Body of pancreas (tissue), 4 donors: ENCODE results near the gene OR7C2. TPM values are rescaled to one million over a fixed set of nuclear protein-coding genes. Genes with fewer than 3 reads are reported as not detected.

ENCODE experiments used
- ATAC-seq: fragments of 150-250 bp; one replicate; pipeline ENCODE4 v1.9.1; 2016
- DNase-seq, 4 donors: peaks; one replicate each; pipeline ENCODE4 v3.0.0-alpha.2; 2019
- H3K27ac ChIP-seq, 4 donors: fragments of 200-600 bp; sonication (generic); 1 replicate in 3 of 4; 2 replicates in 1 of 4; pipeline versions ENCODE4 v1.5.1 to v1.6.1; 2016 to 2019; ENCODE audit warnings: mild to moderate bottlenecking in 1 of 4, mixed read lengths in 1 of 4, moderate library complexity in 1 of 4
- H3K27me3 ChIP-seq, 2 donors: fragments of 200-600 bp; sonication (generic); one replicate each; pipeline ENCODE4 v1.6.0; 2016; ENCODE audit warnings: mild to moderate bottlenecking in 1 of 2
- H3K36me3 ChIP-seq, 2 donors: fragments of 200-600 bp; sonication (generic); replicated peaks in 1 of 2; 2 replicates each; pipeline ENCODE4 v1.5.1; 2016; ENCODE audit warnings: low read depth in 2 of 2; ENCODE audit not compliant: insufficient read depth in 1 of 2
- H3K4me1 ChIP-seq: fragments of 200-600 bp; sonication (generic); one replicate; pipeline ENCODE4 v1.6.0; 2016
- H3K4me3 ChIP-seq, 2 donors: fragments of 200-600 bp; sonication (generic); 1 replicate in 1 of 2; 2 replicates in 1 of 2; pipeline ENCODE4 v1.5.1; 2016 to 2019
- H3K9me3 ChIP-seq, 3 donors: fragments of 200-600 bp; sonication (generic); 1 replicate in 2 of 3; 2 replicates in 1 of 3; pipeline ENCODE4 v1.5.1; 2016
- POLR2A ChIP-seq, 3 donors: fragments of 450-650 bp; IDR thresholded peaks; one replicate each; pipeline ENCODE4 v1.6.1; 2016; ENCODE audit warnings: antibody characterized with exemption in 3 of 3, mild to moderate bottlenecking in 2 of 3
- WGBS, 2 donors: methylation state at CpG; one replicate each; pipeline ENCODE4 v1.1.5; 2017; 5-methylcytosine and 5-hydroxymethylcytosine counted together
- intact Hi-C: fragments of 100-400 bp; cut with DNase I; formaldehyde crosslinking; loops from one replicate; pipeline ENCODE4 v1.15.1; 2023
- total RNA-seq, 2 donors: library from RNA; depleted of rRNA; stranded (reverse); fragments of >200 nt; gene quantifications; one replicate each; pipeline ENCODE4 v1.1.0, GENCODE V29; 2016
- TF ChIP-seq, protein P1 (sequence below), 7 experiments: fragments of 450-650 bp in 4 of 7; fragments of 200-600 bp in 3 of 7; sonication (generic) in 3 of 7; IDR thresholded peaks; one replicate each; pipeline ENCODE4 v1.5.1; 2016 to 2019; ENCODE audit warnings: antibody characterized with exemption in 7 of 7

OR7C2 gene
- total RNA-seq, 2 donors from 2014 or later: not detected

DNA sequence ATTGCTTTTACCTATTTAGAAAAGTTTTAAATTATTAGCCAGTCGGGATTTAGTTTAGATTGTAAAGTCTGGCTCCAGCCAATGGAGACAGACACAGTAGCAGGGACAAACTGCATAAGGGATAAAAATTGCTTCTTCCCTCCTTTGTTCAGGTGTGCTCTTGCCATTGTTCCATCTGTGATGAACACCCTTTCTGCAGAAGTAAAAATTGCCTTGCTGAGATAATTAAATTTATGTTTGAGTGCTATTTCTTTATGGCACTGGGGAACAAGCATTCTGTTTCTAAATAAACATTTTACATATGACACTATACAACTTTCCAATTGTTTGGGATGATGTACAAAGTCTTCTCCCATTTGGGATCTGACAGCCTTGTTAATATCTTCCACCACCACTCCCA lies 18.0 kb downstream of the OR7C2 start:
- Histone ChIP-seq H3K4me1 (no peaks in the 10 kb centered on the region), H3K4me3 (no peak overlapping the region), H3K9me3 (peaks cover 0 to 10% (median 0%) of the 10 kb centered on the region in 3 donors), H3K27ac (no peak overlapping the region), H3K36me3 (no peaks in the 10 kb centered on the region), H3K27me3 (no peaks in the 10 kb centered on the region)
- intact Hi-C loops: no loop called here
- no peak for ATAC-seq
- 29 to 65% methylated on average over 1 of the region's 1 CpG for WGBS, 2 donors
- no peak for TF ChIP-seq POLR2A (IDR thresholded peaks at IDR 0.05)
- TF ChIP-seq, protein P1, sequence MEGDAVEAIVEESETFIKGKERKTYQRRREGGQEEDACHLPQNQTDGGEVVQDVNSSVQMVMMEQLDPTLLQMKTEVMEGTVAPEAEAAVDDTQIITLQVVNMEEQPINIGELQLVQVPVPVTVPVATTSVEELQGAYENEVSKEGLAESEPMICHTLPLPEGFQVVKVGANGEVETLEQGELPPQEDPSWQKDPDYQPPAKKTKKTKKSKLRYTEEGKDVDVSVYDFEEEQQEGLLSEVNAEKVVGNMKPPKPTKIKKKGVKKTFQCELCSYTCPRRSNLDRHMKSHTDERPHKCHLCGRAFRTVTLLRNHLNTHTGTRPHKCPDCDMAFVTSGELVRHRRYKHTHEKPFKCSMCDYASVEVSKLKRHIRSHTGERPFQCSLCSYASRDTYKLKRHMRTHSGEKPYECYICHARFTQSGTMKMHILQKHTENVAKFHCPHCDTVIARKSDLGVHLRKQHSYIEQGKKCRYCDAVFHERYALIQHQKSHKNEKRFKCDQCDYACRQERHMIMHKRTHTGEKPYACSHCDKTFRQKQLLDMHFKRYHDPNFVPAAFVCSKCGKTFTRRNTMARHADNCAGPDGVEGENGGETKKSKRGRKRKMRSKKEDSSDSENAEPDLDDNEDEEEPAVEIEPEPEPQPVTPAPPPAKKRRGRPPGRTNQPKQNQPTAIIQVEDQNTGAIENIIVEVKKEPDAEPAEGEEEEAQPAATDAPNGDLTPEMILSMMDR (IDR thresholded peaks at IDR 0.05): no peak
- no peak for DNase-seq

- DNase-seq: no peak
- Histone ChIP-seq H3K4me3 (no peak overlapping the region), H3K36me3 (no peaks in the 10 kb centered on the region), H3K27me3 (no peaks in the 10 kb centered on the region), H3K27ac (no peak overlapping the region), H3K9me3 (peaks cover 0 to 10% (median 0%) of the 10 kb centered on the region in 3 donors), H3K4me1 (no peaks in the 10 kb centered on the region)
- WGBS, 2 donors: 84 to 85% methylated on average over 20 to 22 of the region's 24 CpGs
- intact Hi-C loops: no loop called here
- TF ChIP-seq, protein P1 (IDR thresholded peaks at IDR 0.05): no peak
- TF ChIP-seq POLR2A (IDR thresholded peaks at IDR 0.05): no peak
- ATAC-seq: no peak
These were observed 20.8 kb downstream of the OR7C2 start for GRCh38 chr19:14961956-14962685.

DNA sequence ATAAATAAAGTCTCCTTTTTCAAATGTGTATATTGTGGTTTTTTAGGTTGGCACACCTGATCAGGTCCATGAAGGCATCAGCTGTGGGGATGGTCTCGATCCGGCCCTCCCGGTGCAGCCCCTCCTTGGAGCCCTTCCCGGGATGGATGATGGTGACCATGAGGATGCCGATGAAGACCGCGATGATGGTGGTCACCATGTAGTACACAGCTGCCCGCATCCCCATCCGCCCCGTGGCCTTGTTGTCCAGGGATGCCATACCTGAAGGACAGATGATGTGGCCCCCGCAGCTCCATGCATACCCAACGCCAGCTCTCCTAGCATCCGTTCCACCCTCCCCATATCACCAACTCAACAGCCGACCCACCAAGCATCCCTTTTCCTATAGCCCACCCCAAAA lies 27.0 kb downstream of the OR7C2 start:
- Histone ChIP-seq H3K9me3 (no peaks in the 10 kb centered on the region), H3K27ac (no peak overlapping the region), H3K4me3 (no peak overlapping the region), H3K36me3 (no peaks in the 10 kb centered on the region), H3K27me3 (no peaks in the 10 kb centered on the region), H3K4me1 (no peaks in the 10 kb centered on the region)
- ATAC-seq (no peak), DNase-seq (no peak)
- 86 to 88% methylated on average over 14 of the region's 14 CpGs for WGBS, 2 donors
- intact Hi-C loops: no loop called here
- TF ChIP-seq, protein P1 (IDR thresholded peaks at IDR 0.05): no peak
- TF ChIP-seq POLR2A (IDR thresholded peaks at IDR 0.05): no peak

DNA sequence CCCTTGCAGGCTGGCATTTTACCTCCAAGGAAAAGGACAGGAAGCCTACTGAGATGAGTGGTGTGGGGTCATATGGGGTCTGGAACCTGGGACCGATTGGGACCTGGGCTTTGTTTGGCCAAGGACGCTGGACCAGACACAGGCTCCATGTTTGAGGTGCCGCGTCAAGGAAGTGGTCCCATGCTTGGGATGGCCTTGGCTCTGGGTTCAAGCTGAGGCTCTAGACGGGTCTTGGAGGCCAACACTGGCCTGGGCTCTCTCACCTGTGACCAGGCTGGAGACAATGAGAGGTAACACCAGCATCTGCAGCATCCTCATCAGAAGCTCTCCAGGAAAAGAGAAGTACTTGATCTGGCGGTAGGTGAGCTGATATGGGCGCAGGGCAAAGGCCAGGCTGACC lies 30.2 kb downstream of the OR7C2 start:
- Histone ChIP-seq H3K9me3 (no peaks in the 10 kb centered on the region), H3K4me3 (no peak overlapping the region), H3K4me1 (no peaks in the 10 kb centered on the region), H3K27me3 (no peaks in the 10 kb centered on the region), H3K27ac (no peak overlapping the region), H3K36me3 (no peaks in the 10 kb centered on the region)
- DNase-seq (no peak), ATAC-seq (no peak)
- intact Hi-C loops: no loop called here
- 69 to 84% methylated on average over 4 to 7 of the region's 7 CpGs for WGBS, 2 donors
- TF ChIP-seq, protein P1 (IDR thresholded peaks at IDR 0.05): no peak
- TF ChIP-seq POLR2A (IDR thresholded peaks at IDR 0.05): no peak

GRCh38 chr19:14972676-14973075 lies 31.4 kb downstream of the OR7C2 start:
- H3K27me3 ChIP-seq: peaks cover 0 to 6% of the 10 kb centered on the region in 2 donors

More at GRCh38 chr19:14972676-14973075, 31.4 kb downstream of the OR7C2 start:
- ATAC-seq: no peak
- TF ChIP-seq, protein P1 (IDR thresholded peaks at IDR 0.05): no peak
- Histone ChIP-seq H3K9me3 (no peaks in the 10 kb centered on the region), H3K4me1 (no peaks in the 10 kb centered on the region), H3K36me3 (no peaks in the 10 kb centered on the region), H3K4me3 (no peak overlapping the region), H3K27ac (no peak overlapping the region)
- intact Hi-C loops: no loop called here
- no peak for DNase-seq
- 83 to 88% methylated on average over 21 to 26 of the region's 27 CpGs for WGBS, 2 donors
